T-helper 17 cell (primary cell): ENCODE results near the gene SCN9A. TPM values are rescaled to one million over a fixed set of nuclear protein-coding genes. Genes with fewer than 3 reads are reported as not detected.
"Not testable (repeated sequence)": the region's sequence is repeated elsewhere in the genome, so short reads cannot be mapped to it uniquely, and the experiment has no call there.

Experiments used
- ATAC-seq: fragments of 150-1000 bp; cut with Tn5 transposase; 2 replicates; pipeline ENCODE4 v1.10.0; 2021; ENCODE audit warnings: mild to moderate bottlenecking, moderate library complexity
- DNase-seq, 3 donors: peaks; one replicate each; pipeline versions ENCODE4 v3.0.0 to v3.0.0-alpha.2; 2020 to 2021
- H3K9me3 ChIP-seq: one replicate; pipeline ENCODE4 v1.7.0; 2013; ENCODE audit warnings: low read length, mild to moderate bottlenecking; ENCODE audit not compliant: control insufficient read depth, poor library complexity, severe bottlenecking
- H3K27ac Mint-ChIP-seq: one replicate; pipeline ENCODE4 v1.8.0; 2022; ENCODE audit warnings: mild to moderate bottlenecking, moderate library complexity, mixed read lengths
- H3K27me3 Mint-ChIP-seq: one replicate; pipeline ENCODE4 v1.8.0; 2022; ENCODE audit warnings: mixed read lengths
- H3K36me3 Mint-ChIP-seq: one replicate; pipeline ENCODE4 v1.8.0; 2022; ENCODE audit warnings: low read depth, mixed read lengths
- H3K4me1 Mint-ChIP-seq: one replicate; pipeline ENCODE4 v1.8.0; 2022; ENCODE audit warnings: mild to moderate bottlenecking, mixed read lengths
- H3K4me3 Mint-ChIP-seq: one replicate; pipeline ENCODE4 v1.8.0; 2022; ENCODE audit warnings: mild to moderate bottlenecking, moderate library complexity, mixed read lengths
- total RNA-seq, 4 donors: library from RNA in 2 of 4; stranded (reverse) in 2 of 4; gene quantifications; one replicate each; pipeline ENCODE4 v1.2.3 and lab custom pipeline; 2022 to 2026

Gene SCN9A
- total RNA-seq, 2 donors from 2014 or later, result 0.21 TPM; not detected in 1

GRCh38 chr2:166206153-166206552 is 169.6 kb downstream of the SCN9A start:
- H3K4me3 Mint-ChIP-seq, ATAC-seq, H3K27ac Mint-ChIP-seq, H3K9me3 ChIP-seq, H3K27me3 Mint-ChIP-seq, DNase-seq, H3K36me3 Mint-ChIP-seq, H3K4me1 Mint-ChIP-seq: not testable (repeated sequence)

- Mint-ChIP-seq H3K27me3 (no peaks in the 10 kb centered on the region), H3K27ac (no peak overlapping the region), H3K4me1 (no peaks in the 10 kb centered on the region), H3K4me3 (no peak overlapping the region), H3K36me3 (no peaks in the 10 kb centered on the region)
- ATAC-seq (no peak), DNase-seq (no peak)
- no peaks in the 10 kb centered on the region for H3K9me3 ChIP-seq
Observed at GRCh38 chr2:166202778-166203177, 173.0 kb downstream of the SCN9A start.

GRCh38 chr2:166197446-166197845 is 178.3 kb downstream of the SCN9A start:
- H3K9me3 ChIP-seq, result no peaks in the 10 kb centered on the region
- H3K4me1 Mint-ChIP-seq, result no peaks in the 10 kb centered on the region
- no peaks in the 10 kb centered on the region for H3K27me3 Mint-ChIP-seq
- H3K4me3 Mint-ChIP-seq, result no peak overlapping the region
- no peak overlapping the region for H3K27ac Mint-ChIP-seq
- DNase-seq, result no peak
- H3K36me3 Mint-ChIP-seq, result no peaks in the 10 kb centered on the region
- ATAC-seq, result no peak

DNA sequence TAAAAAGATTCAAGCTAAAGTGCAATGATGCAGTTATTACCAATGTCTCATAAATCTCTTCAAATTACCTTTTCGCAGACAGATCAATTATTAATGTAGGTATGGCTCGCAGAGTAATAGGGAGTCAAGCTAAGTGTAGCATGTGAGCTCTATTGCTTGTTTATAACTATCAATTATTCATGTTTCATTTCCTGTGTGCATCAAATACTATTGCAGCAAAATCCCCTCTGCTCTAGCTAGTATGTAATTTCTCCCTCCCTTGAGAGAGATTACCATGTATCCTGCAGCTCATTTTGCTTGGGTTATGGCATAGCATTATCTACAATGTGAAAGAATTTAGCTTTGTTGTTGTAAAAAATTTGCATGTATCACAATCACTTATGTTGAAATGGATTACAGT is 182.3 kb downstream of the SCN9A start:
- no peaks in the 10 kb centered on the region for H3K36me3 Mint-ChIP-seq
- no peaks in the 10 kb centered on the region for H3K27me3 Mint-ChIP-seq
- no peak for ATAC-seq
- H3K9me3 ChIP-seq, result no peaks in the 10 kb centered on the region
- no peak for DNase-seq
- H3K4me1 Mint-ChIP-seq, result no peaks in the 10 kb centered on the region
- no peak overlapping the region for H3K4me3 Mint-ChIP-seq
- no peak overlapping the region for H3K27ac Mint-ChIP-seq

- no peaks in the 10 kb centered on the region for H3K9me3 ChIP-seq
- ATAC-seq (no peak), DNase-seq (no peak)
- Mint-ChIP-seq H3K4me1 (no peaks in the 10 kb centered on the region), H3K27ac (no peak overlapping the region), H3K36me3 (no peaks in the 10 kb centered on the region), H3K4me3 (no peak overlapping the region), H3K27me3 (no peaks in the 10 kb centered on the region)
Observed at GRCh38 chr2:166188084-166188483, 187.7 kb downstream of the SCN9A start.

GRCh38 chr2:166184789-166185188 is 191.0 kb downstream of the SCN9A start:
- no peak for ATAC-seq
- no peaks in the 10 kb centered on the region for H3K36me3 Mint-ChIP-seq

GRCh38 chr2:166181813-166182154 is 194.0 kb downstream of the SCN9A start:
- DNase-seq, result no peak
- H3K27ac Mint-ChIP-seq, result no peak overlapping the region
- no peaks in the 10 kb centered on the region for H3K36me3 Mint-ChIP-seq
- no peak for ATAC-seq
- peaks cover 13% of the 10 kb centered on the region for H3K27me3 Mint-ChIP-seq
- H3K9me3 ChIP-seq, result no peaks in the 10 kb centered on the region
- peaks cover 3% of the 10 kb centered on the region for H3K4me1 Mint-ChIP-seq
- H3K4me3 Mint-ChIP-seq, result no peak overlapping the region

More at GRCh38 chr2:166184789-166185188, 191.0 kb downstream of the SCN9A start:
- no peak overlapping the region for H3K4me3 Mint-ChIP-seq
- H3K9me3 ChIP-seq, result no peaks in the 10 kb centered on the region
- peaks cover 3% of the 10 kb centered on the region for H3K4me1 Mint-ChIP-seq
- peaks cover 12% of the 10 kb centered on the region for H3K27me3 Mint-ChIP-seq
- H3K27ac Mint-ChIP-seq, result no peak overlapping the region
- DNase-seq, result no peak

DNA sequence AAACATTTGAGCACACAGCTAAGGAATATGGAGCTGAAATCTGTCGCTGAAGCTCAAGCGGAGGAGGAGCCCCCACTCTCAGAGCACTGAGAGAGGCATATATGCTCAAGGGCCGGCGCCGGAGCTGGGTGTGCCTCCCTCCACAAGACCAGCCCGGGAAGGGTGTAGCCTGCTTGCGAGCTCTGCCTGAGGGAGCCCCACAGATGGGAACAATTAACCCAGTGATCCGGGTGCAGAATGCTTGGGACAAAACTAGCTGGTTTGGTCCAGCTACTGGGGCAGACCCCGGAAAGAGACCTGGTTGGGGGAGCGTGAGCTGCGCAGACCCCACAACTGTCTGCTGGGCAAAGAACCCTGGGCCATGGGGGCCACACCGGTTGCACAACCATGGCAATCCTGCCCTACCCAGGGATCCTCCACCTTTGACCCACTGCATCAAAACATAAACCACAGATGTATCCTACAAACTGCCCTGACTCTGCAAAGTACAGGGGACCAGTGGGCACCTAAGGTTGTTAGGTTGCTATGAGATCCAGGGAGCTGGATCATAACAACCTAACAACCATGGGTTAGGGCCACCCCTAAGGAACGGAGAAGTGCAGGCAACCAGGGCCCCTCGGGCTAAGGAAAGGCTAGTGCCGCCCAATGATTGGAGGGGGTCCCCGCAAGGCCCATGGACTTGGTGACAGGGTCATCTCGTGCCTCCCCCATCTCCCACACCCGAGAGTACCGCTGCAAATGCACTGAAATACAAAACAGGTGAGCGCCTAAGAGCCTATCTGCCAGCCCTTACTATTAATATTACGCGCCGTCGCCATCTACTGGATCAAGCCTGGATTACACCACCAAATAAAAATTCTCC is 194.6 kb downstream of the SCN9A start:
- ATAC-seq (peak; percentile 60), DNase-seq (no peak)
- Mint-ChIP-seq H3K27me3 (peaks cover 19% of the 10 kb centered on the region), H3K36me3 (no peaks in the 10 kb centered on the region), H3K27ac (no peak overlapping the region), H3K4me1 (peaks cover 3% of the 10 kb centered on the region), H3K4me3 (no peak overlapping the region)
- no peaks in the 10 kb centered on the region for H3K9me3 ChIP-seq

- H3K4me1 Mint-ChIP-seq, result peaks cover 3% of the 10 kb centered on the region
- peaks cover 19% of the 10 kb centered on the region for H3K27me3 Mint-ChIP-seq
- H3K27ac Mint-ChIP-seq, result no peak overlapping the region
- no peaks in the 10 kb centered on the region for H3K36me3 Mint-ChIP-seq
- no peaks in the 10 kb centered on the region for H3K9me3 ChIP-seq
- ATAC-seq, result no peak
- H3K4me3 Mint-ChIP-seq, result no peak overlapping the region
- DNase-seq, result no peak
Observed at GRCh38 chr2:166179201-166179600, 196.5 kb downstream of the SCN9A start.

GRCh38 chr2:166173263-166173662 is 202.5 kb downstream of the SCN9A start:
- no peaks in the 10 kb centered on the region for H3K9me3 ChIP-seq
- Mint-ChIP-seq H3K36me3 (no peaks in the 10 kb centered on the region), H3K27ac (no peak overlapping the region), H3K4me1 (no peaks in the 10 kb centered on the region), H3K27me3 (peaks cover 19% of the 10 kb centered on the region), H3K4me3 (no peak overlapping the region)
- ATAC-seq, result no peak
- no peak for DNase-seq

GRCh38 chr2:166171216-166171615 is 204.5 kb downstream of the SCN9A start:
- no peaks in the 10 kb centered on the region for H3K4me1 Mint-ChIP-seq
- H3K9me3 ChIP-seq, result no peaks in the 10 kb centered on the region
- peaks cover 17% of the 10 kb centered on the region for H3K27me3 Mint-ChIP-seq
- DNase-seq (no peak), ATAC-seq (no peak)
- H3K36me3 Mint-ChIP-seq, result no peaks in the 10 kb centered on the region
- no peak overlapping the region for H3K27ac Mint-ChIP-seq
- H3K4me3 Mint-ChIP-seq, result no peak overlapping the region

GRCh38 chr2:166170356-166170755 is 205.4 kb downstream of the SCN9A start:
- H3K27me3 Mint-ChIP-seq, result peaks cover 21% of the 10 kb centered on the region
- no peaks in the 10 kb centered on the region for H3K9me3 ChIP-seq
- no peaks in the 10 kb centered on the region for H3K4me1 Mint-ChIP-seq
- ATAC-seq, result no peak
- H3K4me3 Mint-ChIP-seq, result no peak overlapping the region
- no peak overlapping the region for H3K27ac Mint-ChIP-seq
- H3K36me3 Mint-ChIP-seq, result no peaks in the 10 kb centered on the region
- DNase-seq, result no peak

- Mint-ChIP-seq H3K36me3 (no peaks in the 10 kb centered on the region), H3K27me3 (peaks cover 22% of the 10 kb centered on the region)
- DNase-seq, result no peak
Observed at GRCh38 chr2:166167449-166167848, 208.3 kb downstream of the SCN9A start.

GRCh38 chr2:166163775-166164174 is 212.0 kb downstream of the SCN9A start:
- no peak for ATAC-seq
- no peaks in the 10 kb centered on the region for H3K9me3 ChIP-seq
- H3K27ac Mint-ChIP-seq, result no peak overlapping the region

More at GRCh38 chr2:166167449-166167848, 208.3 kb downstream of the SCN9A start:
- ATAC-seq, result no peak
- no peak overlapping the region for H3K27ac Mint-ChIP-seq
- H3K9me3 ChIP-seq, result no peaks in the 10 kb centered on the region
- H3K4me3 Mint-ChIP-seq, result no peak overlapping the region
- no peaks in the 10 kb centered on the region for H3K4me1 Mint-ChIP-seq

More at GRCh38 chr2:166163775-166164174, 212.0 kb downstream of the SCN9A start:
- Mint-ChIP-seq H3K4me3 (no peak overlapping the region), H3K4me1 (no peaks in the 10 kb centered on the region), H3K36me3 (no peaks in the 10 kb centered on the region), H3K27me3 (peaks cover 27% of the 10 kb centered on the region)
- no peak for DNase-seq
